Skeletal muscle tissue (tissue), 4 donors: ENCODE results near the gene CYP4F3. TPM values are rescaled to one million over a fixed set of nuclear protein-coding genes. Genes with fewer than 3 reads are reported as not detected.
"Not testable (repeated sequence)": the region's sequence is repeated elsewhere in the genome, so short reads cannot be mapped to it uniquely, and the experiment has no call there.

ENCODE experiments used
- H3K27ac ChIP-seq: one replicate; pipeline ENCODE4 v1.7.0; 2013; ENCODE audit warnings: mild to moderate bottlenecking, low read depth, low read length, inconsistent platforms
- H3K27me3 ChIP-seq, 3 donors: one replicate each; pipeline ENCODE4 v1.7.0; 2013; ENCODE audit warnings: low read length in 3 of 3; ENCODE audit not compliant: control insufficient read depth in 3 of 3, insufficient read depth in 3 of 3
- H3K36me3 ChIP-seq, 3 donors: one replicate each; pipeline ENCODE4 v1.7.0; 2013; ENCODE audit warnings: low read length in 3 of 3; ENCODE audit not compliant: control insufficient read depth in 3 of 3, insufficient read depth in 3 of 3
- H3K4me1 ChIP-seq, 3 donors: one replicate each; pipeline ENCODE4 v1.7.0; 2013; ENCODE audit warnings: low read length in 3 of 3, mild to moderate bottlenecking in 3 of 3; ENCODE audit not compliant: control insufficient read depth in 3 of 3, insufficient read depth in 3 of 3
- H3K4me3 ChIP-seq, 3 donors: one replicate each; pipeline ENCODE4 v1.7.0; 2013; ENCODE audit warnings: low read length in 3 of 3
- H3K9ac ChIP-seq, 3 donors: one replicate each; pipeline ENCODE4 v1.7.0; 2013; ENCODE audit warnings: low read length in 3 of 3, mild to moderate bottlenecking in 3 of 3, moderate library complexity in 2 of 3, low read depth in 1 of 3
- H3K9me3 ChIP-seq, 3 donors: one replicate each; pipeline ENCODE4 v1.7.0; 2013; ENCODE audit warnings: low read length in 3 of 3; ENCODE audit not compliant: control insufficient read depth in 3 of 3
- total RNA-seq: library from RNA; depleted of rRNA; stranded (reverse); fragments of >200 nt; gene quantifications from one replicate; pipeline ENCODE4 v1.2.3, GENCODE V29; 2014
- donor health status: Osteomylitis.

The CYP4F3 gene
- 0.52 TPM for total RNA-seq

- Histone ChIP-seq H3K9me3 (no peaks in the 10 kb centered on the region), H3K36me3 (no peaks in the 10 kb centered on the region), H3K4me1 (no peaks in the 10 kb centered on the region), H3K9ac (no peak within 1 kb of the TSS), H3K27ac (no peak within 1 kb of the TSS), H3K4me3 (no peak within 1 kb of the TSS), H3K27me3 (peaks cover 0 to 6% (median 1%) of the 10 kb centered on the region in 3 donors)
These were observed at the start of gene CYP4F3 for GRCh38 chr19:15640294-15640903. Gene CYP4F3, plus strand, starts transcription at chr19:15640897. Its CDS starts 519 bp downstream, at chr19:15641416.

GRCh38 chr19:15591796-15592195, 48.9 kb upstream of the CYP4F3 start:
- Histone ChIP-seq H3K27ac (no peak overlapping the region), H3K36me3 (no peaks in the 10 kb centered on the region), H3K27me3 (peaks cover 6 to 21% (median 11%) of the 10 kb centered on the region in 3 donors), H3K4me1 (no peaks in the 10 kb centered on the region), H3K9me3 (peaks cover 0 to 3% (median 0%) of the 10 kb centered on the region in 3 donors), H3K4me3 (no peak overlapping the region), H3K9ac (no peak overlapping the region)

GRCh38 chr19:15592506-15592905, 48.2 kb upstream of the CYP4F3 start:
- not testable (repeated sequence) for H3K36me3 ChIP-seq, H3K4me1 ChIP-seq, H3K9ac ChIP-seq, H3K9me3 ChIP-seq, H3K27ac ChIP-seq, H3K4me3 ChIP-seq
- H3K27me3 ChIP-seq = peaks cover 6 to 21% (median 11%) of the 10 kb centered on the region in 3 donors

- not testable (repeated sequence) for H3K9ac ChIP-seq, H3K27ac ChIP-seq, H3K9me3 ChIP-seq, H3K36me3 ChIP-seq, H3K4me1 ChIP-seq, H3K4me3 ChIP-seq
- H3K27me3 ChIP-seq = peaks cover 6 to 16% (median 11%) of the 10 kb centered on the region in 3 donors
These were observed 46.9 kb upstream of the CYP4F3 start for GRCh38 chr19:15593766-15594165.

- H3K9ac ChIP-seq = no peak overlapping the region
- H3K36me3 ChIP-seq = no peaks in the 10 kb centered on the region
- H3K4me3 ChIP-seq = no peak overlapping the region
- H3K27me3 ChIP-seq = peaks cover 3 to 13% (median 11%) of the 10 kb centered on the region in 3 donors
- peaks cover 0 to 3% (median 0%) of the 10 kb centered on the region in 3 donors for H3K9me3 ChIP-seq
- H3K4me1 ChIP-seq = no peaks in the 10 kb centered on the region
- no peak overlapping the region for H3K27ac ChIP-seq
These were observed 45.6 kb upstream of the CYP4F3 start for GRCh38 chr19:15595069-15595468.

GRCh38 chr19:15607978-15608925, 32.4 kb upstream of the CYP4F3 start:
- H3K9ac ChIP-seq, H3K36me3 ChIP-seq, H3K4me1 ChIP-seq, H3K27me3 ChIP-seq, H3K4me3 ChIP-seq, H3K9me3 ChIP-seq, H3K27ac ChIP-seq: not testable (repeated sequence)

GRCh38 chr19:15609261-15609660, 31.4 kb upstream of the CYP4F3 start:
- Histone ChIP-seq H3K27me3 (peaks cover 0 to 5% (median 0%) of the 10 kb centered on the region in 3 donors), H3K4me1 (no peaks in the 10 kb centered on the region), H3K4me3 (no peak overlapping the region), H3K27ac (no peak overlapping the region), H3K9ac (no peak overlapping the region), H3K9me3 (no peaks in the 10 kb centered on the region), H3K36me3 (no peaks in the 10 kb centered on the region)

GRCh38 chr19:15612342-15612741, 28.4 kb upstream of the CYP4F3 start:
- no peak overlapping the region for H3K27ac ChIP-seq
- H3K4me3 ChIP-seq = no peak overlapping the region
- no peaks in the 10 kb centered on the region for H3K9me3 ChIP-seq
- H3K4me1 ChIP-seq = no peaks in the 10 kb centered on the region
- H3K9ac ChIP-seq = no peak overlapping the region
- H3K36me3 ChIP-seq = no peaks in the 10 kb centered on the region
- H3K27me3 ChIP-seq = peaks cover 0 to 11% (median 10%) of the 10 kb centered on the region in 3 donors

- H3K9me3 ChIP-seq = no peaks in the 10 kb centered on the region
- H3K4me1 ChIP-seq = no peaks in the 10 kb centered on the region
- H3K36me3 ChIP-seq = no peaks in the 10 kb centered on the region
- peaks cover 2 to 20% (median 18%) of the 10 kb centered on the region in 3 donors for H3K27me3 ChIP-seq
- H3K9ac ChIP-seq = no peak overlapping the region
- H3K4me3 ChIP-seq = no peak overlapping the region
- no peak overlapping the region for H3K27ac ChIP-seq
These were observed 27.4 kb upstream of the CYP4F3 start for GRCh38 chr19:15613338-15613737.
